ENCODE data around the gene DGKD.

DNA sequence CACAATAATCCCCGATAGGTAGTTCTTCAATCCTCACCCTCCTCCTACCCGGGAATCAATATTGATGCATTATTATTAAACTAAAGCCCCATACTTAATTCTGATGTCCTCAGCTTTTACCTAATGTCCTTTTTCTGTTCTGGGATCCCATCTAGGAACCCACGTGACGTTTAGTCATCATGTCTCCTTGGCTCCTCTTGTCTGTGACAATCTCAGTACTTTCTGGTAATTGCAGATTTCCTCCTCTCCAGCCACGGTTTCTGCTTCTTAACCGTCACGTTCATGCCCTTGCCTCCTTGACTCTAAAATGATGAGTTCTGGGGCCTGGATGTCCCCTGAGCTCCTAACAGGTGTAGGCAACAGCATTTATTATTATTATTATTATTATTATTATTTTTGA, 2.9 kb upstream of the DGKD start:
- no peak for TF ChIP-seq POLR2AphosphoS5 (IDR thresholded peaks at IDR 0.05; ENCODE audit: low read depth, low read length)
- TF ChIP-seq, protein P1, sequence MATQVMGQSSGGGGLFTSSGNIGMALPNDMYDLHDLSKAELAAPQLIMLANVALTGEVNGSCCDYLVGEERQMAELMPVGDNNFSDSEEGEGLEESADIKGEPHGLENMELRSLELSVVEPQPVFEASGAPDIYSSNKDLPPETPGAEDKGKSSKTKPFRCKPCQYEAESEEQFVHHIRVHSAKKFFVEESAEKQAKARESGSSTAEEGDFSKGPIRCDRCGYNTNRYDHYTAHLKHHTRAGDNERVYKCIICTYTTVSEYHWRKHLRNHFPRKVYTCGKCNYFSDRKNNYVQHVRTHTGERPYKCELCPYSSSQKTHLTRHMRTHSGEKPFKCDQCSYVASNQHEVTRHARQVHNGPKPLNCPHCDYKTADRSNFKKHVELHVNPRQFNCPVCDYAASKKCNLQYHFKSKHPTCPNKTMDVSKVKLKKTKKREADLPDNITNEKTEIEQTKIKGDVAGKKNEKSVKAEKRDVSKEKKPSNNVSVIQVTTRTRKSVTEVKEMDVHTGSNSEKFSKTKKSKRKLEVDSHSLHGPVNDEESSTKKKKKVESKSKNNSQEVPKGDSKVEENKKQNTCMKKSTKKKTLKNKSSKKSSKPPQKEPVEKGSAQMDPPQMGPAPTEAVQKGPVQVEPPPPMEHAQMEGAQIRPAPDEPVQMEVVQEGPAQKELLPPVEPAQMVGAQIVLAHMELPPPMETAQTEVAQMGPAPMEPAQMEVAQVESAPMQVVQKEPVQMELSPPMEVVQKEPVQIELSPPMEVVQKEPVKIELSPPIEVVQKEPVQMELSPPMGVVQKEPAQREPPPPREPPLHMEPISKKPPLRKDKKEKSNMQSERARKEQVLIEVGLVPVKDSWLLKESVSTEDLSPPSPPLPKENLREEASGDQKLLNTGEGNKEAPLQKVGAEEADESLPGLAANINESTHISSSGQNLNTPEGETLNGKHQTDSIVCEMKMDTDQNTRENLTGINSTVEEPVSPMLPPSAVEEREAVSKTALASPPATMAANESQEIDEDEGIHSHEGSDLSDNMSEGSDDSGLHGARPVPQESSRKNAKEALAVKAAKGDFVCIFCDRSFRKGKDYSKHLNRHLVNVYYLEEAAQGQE (IDR thresholded peaks at IDR 0.05; ENCODE audit: insufficient read depth in 1 of 2, low read depth in 2 of 2, low read length in 2 of 2), result no peak
- TF ChIP-seq TAF1 (IDR thresholded peaks at IDR 0.05; ENCODE audit: borderline replicate concordance, insufficient read depth, low read length), result no peak
- no peak for TF ChIP-seq FOXP2 (optimal IDR thresholded peaks at IDR 0.05; ENCODE audit: borderline replicate concordance, extremely low read depth, extremely low read length, insufficient read depth)
- TF ChIP-seq SIN3A (IDR thresholded peaks at IDR 0.05; ENCODE audit: borderline replicate concordance, insufficient read depth, low read length), result no peak
